A549 (cell line): Measurements from ENCODE around the gene AJUBA. TPM values are rescaled to one million over a fixed set of nuclear protein-coding genes. Genes with fewer than 3 reads are reported as not detected.

Source experiments
- ATAC-seq, 2 experiments: fragments of 200-7000 bp in 1 of 2; fragments of >200 bp in 1 of 2; cut with Nextera tagmentation in 1 of 2; cut with Tn5 transposase in 1 of 2; 3 replicates each; pipeline versions ENCODE4 v1.8.0 to v1.9.1; 2018 to 2020; ENCODE audit warnings: mild to moderate bottlenecking in 1 of 2, moderate library complexity in 1 of 2
- CTCF ChIA-PET: fragments of 300-600 bp; sonication (Branson Sonifier 250); formaldehyde crosslinking; extraction: SDS; loops from one replicate; lab custom pipeline; 2021; ENCODE audit warnings: antibody characterized with exemption, inconsistent platforms; lab: Yijun Ruan, JAX
- POLR2A ChIA-PET: fragments of 350-600 bp; formaldehyde crosslinking; extraction: SDS; loops from one replicate; lab custom pipeline; 2021; ENCODE audit warnings: antibody characterized with exemption, inconsistent platforms; lab: Yijun Ruan, JAX
- DNase-seq, 2 experiments: peaks; one replicate each; pipeline versions ENCODE4 v3.0.0 to v3.0.0-alpha.2; 2011 to 2016; ENCODE audit warnings: low read depth in 1 of 2, low spot score in 1 of 2
- FAIRE-seq: peaks from 2 replicates; lab custom pipeline; 2011; peaks lifted over from hg19 to GRCh38; lab: Jason Lieb, UNC
- H3K27ac ChIP-seq, 2 experiments: fragments of >200 bp; sonication (Bioruptor Twin); formaldehyde crosslinking; 3 replicates each; pipeline ENCODE4 v1.5.1; 2016 to 2017
- H3K4me1 ChIP-seq: fragments of >200 bp; sonication (Bioruptor Twin); formaldehyde crosslinking; 3 replicates; pipeline ENCODE4 v1.6.1; 2016
- H3K4me2 ChIP-seq: fragments of >200 bp; sonication (Bioruptor Twin); formaldehyde crosslinking; 3 replicates; pipeline ENCODE4 v1.6.1; 2016
- H3K4me3 ChIP-seq: fragments of >200 bp; sonication (Bioruptor Twin); formaldehyde crosslinking; 3 replicates; pipeline ENCODE4 v1.5.1; 2016
- H3K9me3 ChIP-seq: fragments of >200 bp; sonication (Bioruptor Twin); formaldehyde crosslinking; 3 replicates; pipeline ENCODE4 v1.6.1; 2016
- CHD4 ChIP-seq: fragments of 200-600 bp; sonication (generic); IDR thresholded peaks from 2 replicates; pipeline ENCODE4 v1.6.1; 2016; ENCODE audit warnings: antibody characterized with exemption, mild to moderate bottlenecking, borderline replicate concordance
- EHF ChIP-seq: fragments of 250-450 bp; sonication (Bioruptor Pico); IDR thresholded peaks from 2 replicates; pipeline ENCODE4 v1.5.0; 2020; ENCODE audit warnings: mild to moderate bottlenecking
- FOXS1 ChIP-seq: fragments of 250-450 bp; sonication (Bioruptor Pico); IDR thresholded peaks from 2 replicates; pipeline ENCODE4 v1.5.0; 2020; ENCODE audit warnings: mild to moderate bottlenecking, moderate library complexity
- HOXA7 ChIP-seq: fragments of 250-450 bp; sonication (Bioruptor Pico); IDR thresholded peaks from 2 replicates; pipeline ENCODE4 v1.5.0; 2020; ENCODE audit warnings: mild to moderate bottlenecking, moderate library complexity
- JUNB ChIP-seq: fragments of >200 bp; sonication (Bioruptor Twin); formaldehyde crosslinking; IDR thresholded peaks from 2 replicates; pipeline ENCODE4 v1.6.1; 2016
- KDM1A ChIP-seq: fragments of 200-600 bp; sonication (generic); IDR thresholded peaks from 2 replicates; pipeline ENCODE4 v1.6.1; 2016; ENCODE audit warnings: low read depth, mild to moderate bottlenecking
- MAFK ChIP-seq: fragments of 450-650 bp; IDR thresholded peaks from 2 replicates; pipeline ENCODE4 v1.6.1; 2014; ENCODE audit not compliant: partially characterized antibody
- MAX ChIP-seq: IDR thresholded peaks from 2 replicates; pipeline ENCODE4 v1.6.1; 2012
- RAD21 ChIP-seq, 2 experiments: fragments of >200 bp in 1 of 2; sonication (Bioruptor Twin) in 1 of 2; formaldehyde crosslinking in 1 of 2; IDR thresholded peaks in 1 of 2; conservative IDR thresholded peaks in 1 of 2; 2 replicates in 1 of 2; 3 replicates in 1 of 2; pipeline ENCODE4 v1.6.1; 2012 to 2018; ENCODE audit warnings: inconsistent platforms in 1 of 2
- RNF2 ChIP-seq: fragments of 200-600 bp; sonication (generic); IDR thresholded peaks from 2 replicates; pipeline ENCODE4 v1.6.1; 2016; ENCODE audit warnings: low read depth, mild to moderate bottlenecking, antibody characterized with exemption, moderate library complexity, borderline replicate concordance
- WGBS: methylation state at CpG from one replicate; pipeline ENCODE4 v1.1.6; 2017; ENCODE audit errors: missing lambda C conversion rate; 5-methylcytosine and 5-hydroxymethylcytosine counted together
- polyA plus RNA-seq, 4 experiments: library from polyadenylated mRNA; depleted of rRNA in 3 of 4; stranded (reverse); fragments of >200 nt; fragmentation: RNase III in 1 of 4; extraction: RNeasy Plus Mini Kit Qiagen cat#74134 plus additional on column Dnase treatment in 1 of 4; gene quantifications; 2 replicates in 3 of 4; 3 replicates in 1 of 4; pipeline ENCODE4 v1.2.3, GENCODE V29; 2011 to 2017
- TF ChIP-seq, protein P1 (sequence below): fragments of 150-350 bp; IDR thresholded peaks from 2 replicates; pipeline ENCODE4 v1.6.1; 2014; ENCODE audit warnings: low read depth, mild to moderate bottlenecking, low read length
- TF ChIP-seq, protein P2 (sequence below): fragments of 250-450 bp; sonication (Bioruptor Pico); IDR thresholded peaks from 2 replicates; pipeline ENCODE4 v1.5.0; 2021; ENCODE audit warnings: mild to moderate bottlenecking, moderate library complexity, borderline replicate concordance
- TF ChIP-seq, protein P3 (sequence below): fragments of >200 bp; sonication (Bioruptor Twin); formaldehyde crosslinking; IDR thresholded peaks from 2 replicates; pipeline ENCODE4 v1.6.1; 2016
- TF ChIP-seq, protein P4 (sequence below): fragments of >200 bp; sonication (Bioruptor Twin); formaldehyde crosslinking; IDR thresholded peaks from 3 replicates; pipeline ENCODE4 v1.5.1; 2016

AJUBA gene
- polyA plus RNA-seq, 2 of the 4 experiments (the other 2 are of a cell fraction), result 53.4 to 98.0 TPM

DNA sequence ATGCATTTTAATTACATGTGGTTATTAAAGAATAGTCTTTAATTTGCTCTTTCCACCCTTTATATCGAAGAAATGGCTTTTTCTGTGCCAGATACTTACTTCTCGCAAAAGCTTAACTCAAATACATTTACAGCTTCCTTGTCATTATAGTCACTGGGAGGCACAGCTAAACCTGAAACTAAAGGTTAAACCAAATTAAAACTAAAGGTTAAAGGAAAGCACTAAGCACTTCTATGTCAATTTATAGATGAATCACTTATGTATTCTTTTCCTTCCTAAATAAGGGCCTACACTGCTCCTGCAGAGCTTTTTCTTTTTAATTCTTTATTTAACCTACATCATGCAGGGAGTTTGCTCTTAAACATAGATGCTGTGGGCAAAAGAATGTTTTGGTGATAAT is 18.5 kb upstream of the AJUBA start:
- DNase-seq (no peak), ATAC-seq (no peak), FAIRE-seq (no peak)
- Histone ChIP-seq H3K4me1 (peaks cover 9% of the 10 kb centered on the region), H3K4me3 (no peak overlapping the region), H3K4me2 (no peak overlapping the region), H3K27ac (no peak overlapping the region), H3K9me3 (no peaks in the 10 kb centered on the region)
- ChIA-PET CTCF (interaction anchor here (0.8 to 34.0 kb wide), 6 partner anchors 8 to 557 kb away, joined by 3 to 1206 read pairs (median 6); partner anchors contain the start of genes AJUBA, CDH24 and PSMB11), POLR2A (no interaction called here)
- no peak for TF ChIP-seq FOXS1 (CRISPR knock-in tag)
- TF ChIP-seq, protein P1, sequence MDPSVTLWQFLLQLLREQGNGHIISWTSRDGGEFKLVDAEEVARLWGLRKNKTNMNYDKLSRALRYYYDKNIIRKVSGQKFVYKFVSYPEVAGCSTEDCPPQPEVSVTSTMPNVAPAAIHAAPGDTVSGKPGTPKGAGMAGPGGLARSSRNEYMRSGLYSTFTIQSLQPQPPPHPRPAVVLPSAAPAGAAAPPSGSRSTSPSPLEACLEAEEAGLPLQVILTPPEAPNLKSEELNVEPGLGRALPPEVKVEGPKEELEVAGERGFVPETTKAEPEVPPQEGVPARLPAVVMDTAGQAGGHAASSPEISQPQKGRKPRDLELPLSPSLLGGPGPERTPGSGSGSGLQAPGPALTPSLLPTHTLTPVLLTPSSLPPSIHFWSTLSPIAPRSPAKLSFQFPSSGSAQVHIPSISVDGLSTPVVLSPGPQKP, result no peak
- no peak for TF ChIP-seq RAD21 (conservative IDR thresholded peaks at IDR 0.05 in 1 of 2, IDR thresholded peaks at IDR 0.05 in 1 of 2)
- no peak for TF ChIP-seq KDM1A
- TF ChIP-seq MAX, result no peak
- TF ChIP-seq MAFK, result no peak
- TF ChIP-seq RNF2, result no peak
- no peak for TF ChIP-seq CHD4
- TF ChIP-seq, protein P2, sequence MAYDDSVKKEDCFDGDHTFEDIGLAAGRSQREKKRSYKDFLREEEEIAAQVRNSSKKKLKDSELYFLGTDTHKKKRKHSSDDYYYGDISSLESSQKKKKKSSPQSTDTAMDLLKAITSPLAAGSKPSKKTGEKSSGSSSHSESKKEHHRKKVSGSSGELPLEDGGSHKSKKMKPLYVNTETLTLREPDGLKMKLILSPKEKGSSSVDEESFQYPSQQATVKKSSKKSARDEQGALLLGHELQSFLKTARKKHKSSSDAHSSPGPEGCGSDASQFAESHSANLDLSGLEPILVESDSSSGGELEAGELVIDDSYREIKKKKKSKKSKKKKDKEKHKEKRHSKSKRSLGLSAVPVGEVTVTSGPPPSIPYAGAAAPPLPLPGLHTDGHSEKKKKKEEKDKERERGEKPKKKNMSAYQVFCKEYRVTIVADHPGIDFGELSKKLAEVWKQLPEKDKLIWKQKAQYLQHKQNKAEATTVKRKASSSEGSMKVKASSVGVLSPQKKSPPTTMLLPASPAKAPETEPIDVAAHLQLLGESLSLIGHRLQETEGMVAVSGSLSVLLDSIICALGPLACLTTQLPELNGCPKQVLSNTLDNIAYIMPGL, result no peak
- no peak for TF ChIP-seq EHF (CRISPR knock-in tag)
- TF ChIP-seq, protein P3, sequence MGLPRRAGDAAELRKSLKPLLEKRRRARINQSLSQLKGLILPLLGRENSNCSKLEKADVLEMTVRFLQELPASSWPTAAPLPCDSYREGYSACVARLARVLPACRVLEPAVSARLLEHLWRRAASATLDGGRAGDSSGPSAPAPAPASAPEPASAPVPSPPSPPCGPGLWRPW, result no peak
- no peak for TF ChIP-seq JUNB
- TF ChIP-seq, protein P4, sequence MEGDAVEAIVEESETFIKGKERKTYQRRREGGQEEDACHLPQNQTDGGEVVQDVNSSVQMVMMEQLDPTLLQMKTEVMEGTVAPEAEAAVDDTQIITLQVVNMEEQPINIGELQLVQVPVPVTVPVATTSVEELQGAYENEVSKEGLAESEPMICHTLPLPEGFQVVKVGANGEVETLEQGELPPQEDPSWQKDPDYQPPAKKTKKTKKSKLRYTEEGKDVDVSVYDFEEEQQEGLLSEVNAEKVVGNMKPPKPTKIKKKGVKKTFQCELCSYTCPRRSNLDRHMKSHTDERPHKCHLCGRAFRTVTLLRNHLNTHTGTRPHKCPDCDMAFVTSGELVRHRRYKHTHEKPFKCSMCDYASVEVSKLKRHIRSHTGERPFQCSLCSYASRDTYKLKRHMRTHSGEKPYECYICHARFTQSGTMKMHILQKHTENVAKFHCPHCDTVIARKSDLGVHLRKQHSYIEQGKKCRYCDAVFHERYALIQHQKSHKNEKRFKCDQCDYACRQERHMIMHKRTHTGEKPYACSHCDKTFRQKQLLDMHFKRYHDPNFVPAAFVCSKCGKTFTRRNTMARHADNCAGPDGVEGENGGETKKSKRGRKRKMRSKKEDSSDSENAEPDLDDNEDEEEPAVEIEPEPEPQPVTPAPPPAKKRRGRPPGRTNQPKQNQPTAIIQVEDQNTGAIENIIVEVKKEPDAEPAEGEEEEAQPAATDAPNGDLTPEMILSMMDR, result no peak
- WGBS, result 89% methylated on average over 2 of the region's 2 CpGs

DNA sequence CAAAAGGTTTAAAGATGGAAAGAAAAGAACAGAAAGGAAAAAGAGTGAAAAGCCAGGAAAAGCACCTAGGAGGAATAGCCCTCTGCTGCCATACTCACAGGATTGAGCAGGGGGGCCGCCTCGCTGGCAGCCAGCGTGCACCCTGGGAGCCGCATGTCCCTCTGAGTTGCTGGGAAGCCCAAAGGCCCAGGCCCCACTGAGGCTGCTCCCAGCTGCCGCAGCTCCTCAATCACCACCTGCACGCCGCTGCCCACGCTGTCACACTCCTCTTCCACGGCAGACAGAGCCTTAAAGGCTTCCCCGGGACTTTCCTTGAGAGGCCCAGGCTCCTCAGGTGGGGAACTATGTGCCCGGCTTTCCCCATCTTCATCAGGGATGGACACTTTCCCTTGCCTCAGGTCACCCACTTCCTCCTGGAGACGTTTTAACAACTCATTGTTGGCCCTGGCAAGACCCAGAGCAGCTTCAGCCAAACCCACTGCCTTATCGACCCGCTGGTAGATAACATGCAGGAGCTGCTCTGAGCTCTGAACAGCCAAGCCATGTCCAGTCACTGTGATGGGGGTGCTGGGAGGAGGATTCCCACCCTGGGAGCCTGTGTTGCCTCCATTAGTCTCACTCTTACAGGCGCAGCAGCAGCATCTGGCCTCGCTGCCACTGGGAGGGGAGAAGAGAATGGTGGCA is 16.1 kb upstream of the AJUBA start:
- 86% methylated on average over 15 of the region's 16 CpGs for WGBS

More for the DNA sequence above, 16.1 kb upstream of the AJUBA start:
- H3K4me3 ChIP-seq, result no peak overlapping the region
- no peak overlapping the region for H3K27ac ChIP-seq
- no peaks in the 10 kb centered on the region for H3K9me3 ChIP-seq
- no peak for DNase-seq
- ChIA-PET CTCF (interaction anchor here (2.6 to 34.0 kb wide), 4 partner anchors 12 to 68 kb away, joined by 10 to 1206 read pairs (median 347); partner anchors contain the start of genes CDH24, PRMT5 and PSMB11), POLR2A (no interaction called here)
- TF ChIP-seq HOXA7 (no peak), RNF2 (no peak), MAFK (no peak)
- TF ChIP-seq, protein P2, result no peak
- no peak for FAIRE-seq
- H3K4me2 ChIP-seq, result no peak overlapping the region
- ATAC-seq, result no peak
- H3K4me1 ChIP-seq, result peaks cover 5% of the 10 kb centered on the region; the same call in 2 of the 3 replicates
